ENCODE measurements around the gene UGT1A6.

Gene UGT1A6

GRCh38 chr2:233816334-233816733, 123.6 kb downstream of the UGT1A6 start:
- H3K4me1 ChIP-seq (ENCODE audit: insufficient read depth, poor library complexity, severe bottlenecking), result no peaks in the 10 kb centered on the region
- DNase-seq (ENCODE audit: low spot score), result peak; percentile 19
- H3K27ac ChIP-seq (ENCODE audit: poor library complexity, severe bottlenecking), result no peak overlapping the region
- TF ChIP-seq CTCF (IDR thresholded peaks at IDR 0.05; ENCODE audit: poor library complexity, severe bottlenecking), result no peak
- H3K4me3 ChIP-seq (ENCODE audit: severe bottlenecking), result no peak overlapping the region
- no peaks in the 10 kb centered on the region for H3K27me3 ChIP-seq (ENCODE audit: insufficient read depth, poor library complexity, severe bottlenecking)
- no peaks in the 10 kb centered on the region for H3K36me3 ChIP-seq (ENCODE audit: low read depth)
- ATAC-seq (ENCODE audit: low read depth), result no peak
- H3K9me3 ChIP-seq (ENCODE audit: severe bottlenecking), result no peaks in the 10 kb centered on the region

GRCh38 chr2:233816771-233817170, 124.1 kb downstream of the UGT1A6 start:
- no peak for TF ChIP-seq CTCF (IDR thresholded peaks at IDR 0.05; ENCODE audit: poor library complexity, severe bottlenecking)

GRCh38 chr2:233817361-233817911, 124.7 kb downstream of the UGT1A6 start:
- ATAC-seq (ENCODE audit: low read depth) (no peak), DNase-seq (ENCODE audit: low spot score) (peak; percentile 17)
- H3K36me3 ChIP-seq (ENCODE audit: low read depth), result no peaks in the 10 kb centered on the region
- no peak for TF ChIP-seq CTCF (IDR thresholded peaks at IDR 0.05; ENCODE audit: poor library complexity, severe bottlenecking)
- H3K9me3 ChIP-seq (ENCODE audit: severe bottlenecking), result no peaks in the 10 kb centered on the region
- H3K4me3 ChIP-seq (ENCODE audit: severe bottlenecking), result no peak overlapping the region
- H3K27me3 ChIP-seq (ENCODE audit: insufficient read depth, poor library complexity, severe bottlenecking), result no peaks in the 10 kb centered on the region
- no peaks in the 10 kb centered on the region for H3K4me1 ChIP-seq (ENCODE audit: insufficient read depth, poor library complexity, severe bottlenecking)
- H3K27ac ChIP-seq (ENCODE audit: poor library complexity, severe bottlenecking), result no peak overlapping the region

More at GRCh38 chr2:233816771-233817170, 124.1 kb downstream of the UGT1A6 start:
- Histone ChIP-seq H3K4me3 (ENCODE audit: severe bottlenecking) (no peak overlapping the region), H3K27ac (ENCODE audit: poor library complexity, severe bottlenecking) (no peak overlapping the region), H3K4me1 (ENCODE audit: insufficient read depth, poor library complexity, severe bottlenecking) (no peaks in the 10 kb centered on the region), H3K27me3 (ENCODE audit: insufficient read depth, poor library complexity, severe bottlenecking) (no peaks in the 10 kb centered on the region), H3K36me3 (ENCODE audit: low read depth) (no peaks in the 10 kb centered on the region), H3K9me3 (ENCODE audit: severe bottlenecking) (no peaks in the 10 kb centered on the region)
- peak; percentile 9 for DNase-seq (ENCODE audit: low spot score)
- no peak for ATAC-seq (ENCODE audit: low read depth)

- no peak for TF ChIP-seq CTCF (IDR thresholded peaks at IDR 0.05; ENCODE audit: poor library complexity, severe bottlenecking)
- Histone ChIP-seq H3K4me3 (ENCODE audit: severe bottlenecking) (no peak overlapping the region), H3K4me1 (ENCODE audit: insufficient read depth, poor library complexity, severe bottlenecking) (no peaks in the 10 kb centered on the region), H3K27me3 (ENCODE audit: insufficient read depth, poor library complexity, severe bottlenecking) (no peaks in the 10 kb centered on the region), H3K9me3 (ENCODE audit: severe bottlenecking) (no peaks in the 10 kb centered on the region), H3K27ac (ENCODE audit: poor library complexity, severe bottlenecking) (no peak overlapping the region), H3K36me3 (ENCODE audit: low read depth) (no peaks in the 10 kb centered on the region)
- DNase-seq (ENCODE audit: low spot score) (peak; percentile 33), ATAC-seq (ENCODE audit: low read depth) (no peak)
Measured at GRCh38 chr2:233817995-233818638, 125.4 kb downstream of the UGT1A6 start.

Measured in RWPE2 (cell line).